ENCODE data around the gene KAZN. TPM values are rescaled to one million over a fixed set of nuclear protein-coding genes. Genes with fewer than 3 reads are reported as not detected.

The KAZN gene
- polyA plus RNA-seq, 1 donor from 2014 or later: 20.6 TPM

- no peak overlapping the region for H3K4me2 ChIP-seq (ENCODE audit: low read length)
- no peak for TF ChIP-seq EZH2 (IDR thresholded peaks at IDR 0.05; ENCODE audit: borderline replicate concordance, insufficient read depth, low read length, poor library complexity, severe bottlenecking)
- no peak for TF ChIP-seq REST (IDR thresholded peaks at IDR 0.05; ENCODE audit: borderline replicate concordance)
- no peaks in the 10 kb centered on the region for H4K20me1 ChIP-seq (ENCODE audit: insufficient read depth)
- no peaks in the 10 kb centered on the region for H3F3A ChIP-seq (ENCODE audit: insufficient read depth, low read length, poor library complexity, severe bottlenecking)
- no peak overlapping the region for H3K9ac ChIP-seq (ENCODE audit: low read length)
- no peaks in the 10 kb centered on the region for H3K27me3 ChIP-seq (ENCODE audit: insufficient read depth, low read depth, low read length)
- H3K36me3 ChIP-seq (ENCODE audit: insufficient read depth, low read length): no peaks in the 10 kb centered on the region
- no peaks in the 10 kb centered on the region for H3K9me2 ChIP-seq (ENCODE audit: insufficient read depth, low read length)
- H3K79me2 ChIP-seq (replicated peaks; ENCODE audit: insufficient read depth, low read length): peaks cover 3% of the 10 kb centered on the region
- no peak overlapping the region for H2AFZ ChIP-seq (ENCODE audit: low read depth, low read length)
- H3K27ac ChIP-seq (ENCODE audit: low read length): no peak overlapping the region
- H3K4me3 ChIP-seq (ENCODE audit: low read length): no peak overlapping the region
- no peaks in the 10 kb centered on the region for H3K9me3 ChIP-seq (ENCODE audit: low read length)
These were observed 126.8 kb downstream of the KAZN start for GRCh38 chr1:14725238-14725637.

- H2AFZ ChIP-seq (ENCODE audit: low read depth, low read length): no peak overlapping the region
- H3K9me3 ChIP-seq (ENCODE audit: low read length): no peaks in the 10 kb centered on the region
- TF ChIP-seq MXI1 (conservative IDR thresholded peaks at IDR 0.05; ENCODE audit: poor library complexity, severe bottlenecking): no peak
- no peak for TF ChIP-seq POLR2AphosphoS5 (IDR thresholded peaks at IDR 0.05)
- no peak for TF ChIP-seq SMC3 (conservative IDR thresholded peaks at IDR 0.05; ENCODE audit: poor library complexity)
- no peak for TF ChIP-seq REST (IDR thresholded peaks at IDR 0.05; ENCODE audit: borderline replicate concordance)
- no peak for TF ChIP-seq TAF1 (IDR thresholded peaks at IDR 0.05; ENCODE audit: low read depth)
- TF ChIP-seq EZH2 (IDR thresholded peaks at IDR 0.05; ENCODE audit: borderline replicate concordance, insufficient read depth, low read length, poor library complexity, severe bottlenecking): no peak
- TF ChIP-seq EP300 (conservative IDR thresholded peaks at IDR 0.05; ENCODE audit: poor library complexity, severe bottlenecking): no peak
- TF ChIP-seq RAD21 (conservative IDR thresholded peaks at IDR 0.05): no peak
- no peak for TF ChIP-seq CTCF (IDR thresholded peaks at IDR 0.05; ENCODE audit: poor library complexity, severe bottlenecking)
- H3F3A ChIP-seq (ENCODE audit: insufficient read depth, low read length, poor library complexity, severe bottlenecking): no peaks in the 10 kb centered on the region
- peaks cover 3% of the 10 kb centered on the region for H3K79me2 ChIP-seq (replicated peaks; ENCODE audit: insufficient read depth, low read length)
- H3K27me3 ChIP-seq (ENCODE audit: insufficient read depth, low read depth, low read length): no peaks in the 10 kb centered on the region
- no peak overlapping the region for H3K4me2 ChIP-seq (ENCODE audit: low read length)
- no peak overlapping the region for H3K4me3 ChIP-seq (ENCODE audit: low read length)
- H4K20me1 ChIP-seq (ENCODE audit: insufficient read depth): no peaks in the 10 kb centered on the region
- H3K36me3 ChIP-seq (ENCODE audit: insufficient read depth, low read length): no peaks in the 10 kb centered on the region
- H3K27ac ChIP-seq (ENCODE audit: low read length): no peak overlapping the region
- no peak overlapping the region for H3K9ac ChIP-seq (ENCODE audit: low read length)
- no peaks in the 10 kb centered on the region for H3K9me2 ChIP-seq (ENCODE audit: insufficient read depth, low read length)
These were observed 127.2 kb downstream of the KAZN start for GRCh38 chr1:14725695-14726094.
